ENCODE data around the gene LRRC38. TPM values are rescaled to one million over a fixed set of nuclear protein-coding genes. Genes with fewer than 3 reads are reported as not detected.

Gene LRRC38
- total and polyA plus RNA-seq, 7 experiments from 2014 or later, result not detected

GRCh38 chr1:13549021-13549420 lies 35.2 kb upstream of the LRRC38 start:
- POLR2A ChIA-PET, result no interaction called here
- Histone ChIP-seq H3K36me3 (ENCODE audit: control insufficient read depth in 2 of 3, insufficient read depth in 3 of 3, low read length in 3 of 3) (no peaks in the 10 kb centered on the region), H3K27me3 (ENCODE audit: control insufficient read depth in 2 of 2, insufficient read depth in 2 of 2, low read length in 2 of 2) (no peaks in the 10 kb centered on the region), H3K4me1 (ENCODE audit: control insufficient read depth in 2 of 2, insufficient read depth in 2 of 2, low read length in 2 of 2) (no peaks in the 10 kb centered on the region), H3K27ac (ENCODE audit: low read depth, low read length) (no peak overlapping the region), H3K4me3 (ENCODE audit: low read length) (no peak overlapping the region), H3K9me3 (ENCODE audit: control insufficient read depth in 2 of 3, low read length in 3 of 3) (no peaks in the 10 kb centered on the region)
- intact Hi-C loops (cut with micrococcal nuclease), result no loop called here
- Mint-ChIP-seq H3K4me1 (no peaks in the 10 kb centered on the region), H3K36me3 (no peaks in the 10 kb centered on the region), H3K27ac (no peak overlapping the region), H3K27me3 (peaks cover 0 to 20% (median 12%) of the 10 kb centered on the region in 5 donors), H3K4me3 (no peak overlapping the region), H3K9me3 (no peaks in the 10 kb centered on the region)
- ATAC-seq (no peak), DNase-seq (no peak)
- CTCF ChIA-PET, result no interaction called here

GRCh38 chr1:13548281-13548680 lies 34.5 kb upstream of the LRRC38 start:
- H3K4me3 Mint-ChIP-seq, result no peak overlapping the region
- DNase-seq, result no peak
- ATAC-seq, result no peak
- no peaks in the 10 kb centered on the region for H3K36me3 ChIP-seq (ENCODE audit: control insufficient read depth in 2 of 3, insufficient read depth in 3 of 3, low read length in 3 of 3)
- H3K27me3 Mint-ChIP-seq, result peaks cover 0 to 20% (median 11%) of the 10 kb centered on the region in 5 donors
- no peaks in the 10 kb centered on the region for H3K36me3 Mint-ChIP-seq
- no peaks in the 10 kb centered on the region for H3K4me1 ChIP-seq (ENCODE audit: control insufficient read depth in 2 of 2, insufficient read depth in 2 of 2, low read length in 2 of 2)
- no peak overlapping the region for H3K4me3 ChIP-seq (ENCODE audit: low read length)
- H3K27ac Mint-ChIP-seq, result no peak overlapping the region
- ChIA-PET CTCF (no interaction called here), POLR2A (no interaction called here)
- H3K9me3 Mint-ChIP-seq, result no peaks in the 10 kb centered on the region
- intact Hi-C loops (cut with micrococcal nuclease), result no loop called here
- H3K4me1 Mint-ChIP-seq, result no peaks in the 10 kb centered on the region
- no peaks in the 10 kb centered on the region for H3K27me3 ChIP-seq (ENCODE audit: control insufficient read depth in 2 of 2, insufficient read depth in 2 of 2, low read length in 2 of 2)
- H3K27ac ChIP-seq (ENCODE audit: low read depth, low read length), result no peak overlapping the region
- H3K9me3 ChIP-seq (ENCODE audit: control insufficient read depth in 2 of 3, low read length in 3 of 3), result no peaks in the 10 kb centered on the region

GRCh38 chr1:13546791-13547190 lies 33.0 kb upstream of the LRRC38 start:
- ATAC-seq (no peak), DNase-seq (no peak)
- H3K4me1 Mint-ChIP-seq, result no peaks in the 10 kb centered on the region
- Histone ChIP-seq H3K4me3 (ENCODE audit: low read length) (no peak overlapping the region), H3K4me1 (ENCODE audit: control insufficient read depth in 2 of 2, insufficient read depth in 2 of 2, low read length in 2 of 2) (no peaks in the 10 kb centered on the region), H3K27me3 (ENCODE audit: control insufficient read depth in 2 of 2, insufficient read depth in 2 of 2, low read length in 2 of 2) (no peaks in the 10 kb centered on the region), H3K9me3 (ENCODE audit: control insufficient read depth in 2 of 3, low read length in 3 of 3) (no peaks in the 10 kb centered on the region), H3K27ac (ENCODE audit: low read depth, low read length) (no peak overlapping the region), H3K36me3 (ENCODE audit: control insufficient read depth in 2 of 3, insufficient read depth in 3 of 3, low read length in 3 of 3) (no peaks in the 10 kb centered on the region)
- no peak overlapping the region for H3K4me3 Mint-ChIP-seq
- H3K9me3 Mint-ChIP-seq, result no peaks in the 10 kb centered on the region
- ChIA-PET POLR2A (no interaction called here), CTCF (no interaction called here)
- peaks cover 0 to 20% (median 11%) of the 10 kb centered on the region in 5 donors for H3K27me3 Mint-ChIP-seq
- no peaks in the 10 kb centered on the region for H3K36me3 Mint-ChIP-seq
- intact Hi-C loops (cut with micrococcal nuclease), result no loop called here
- H3K27ac Mint-ChIP-seq, result no peak overlapping the region

DNA sequence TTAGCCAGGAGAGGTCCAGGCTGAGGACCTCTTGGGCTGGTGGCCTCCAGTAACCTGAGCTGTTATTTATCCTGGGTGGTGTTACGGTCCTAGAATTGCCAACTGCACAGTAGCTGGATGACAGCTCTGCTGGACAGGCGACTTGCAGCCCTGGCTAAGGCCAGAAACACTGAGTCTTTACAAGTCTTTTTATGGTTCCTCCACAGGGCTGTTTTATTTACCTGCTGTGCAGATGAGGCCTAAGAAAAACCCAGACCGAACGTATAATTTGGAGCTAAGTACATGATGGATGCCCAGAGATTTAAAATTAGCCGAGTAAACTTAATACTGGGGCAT lies 30.4 kb upstream of the LRRC38 start:
- H3K9me3 ChIP-seq (ENCODE audit: control insufficient read depth in 2 of 3, low read length in 3 of 3), result no peaks in the 10 kb centered on the region
- no peak overlapping the region for H3K27ac ChIP-seq (ENCODE audit: low read depth, low read length)
- Mint-ChIP-seq H3K4me3 (no peak overlapping the region), H3K36me3 (no peaks in the 10 kb centered on the region), H3K27ac (no peak overlapping the region), H3K27me3 (peaks cover 0 to 27% (median 14%) of the 10 kb centered on the region in 5 donors), H3K4me1 (no peaks in the 10 kb centered on the region), H3K9me3 (no peaks in the 10 kb centered on the region)
- no peaks in the 10 kb centered on the region for H3K27me3 ChIP-seq (ENCODE audit: control insufficient read depth in 2 of 2, insufficient read depth in 2 of 2, low read length in 2 of 2)
- no peaks in the 10 kb centered on the region for H3K4me1 ChIP-seq (ENCODE audit: control insufficient read depth in 2 of 2, insufficient read depth in 2 of 2, low read length in 2 of 2)
- intact Hi-C loops (cut with micrococcal nuclease), result no loop called here
- no peak for ATAC-seq
- no peak overlapping the region for H3K4me3 ChIP-seq (ENCODE audit: low read length)
- DNase-seq, result no peak
- POLR2A ChIA-PET, result no interaction called here
- no peaks in the 10 kb centered on the region for H3K36me3 ChIP-seq (ENCODE audit: control insufficient read depth in 2 of 3, insufficient read depth in 3 of 3, low read length in 3 of 3)
- CTCF ChIA-PET, result no interaction called here

DNA sequence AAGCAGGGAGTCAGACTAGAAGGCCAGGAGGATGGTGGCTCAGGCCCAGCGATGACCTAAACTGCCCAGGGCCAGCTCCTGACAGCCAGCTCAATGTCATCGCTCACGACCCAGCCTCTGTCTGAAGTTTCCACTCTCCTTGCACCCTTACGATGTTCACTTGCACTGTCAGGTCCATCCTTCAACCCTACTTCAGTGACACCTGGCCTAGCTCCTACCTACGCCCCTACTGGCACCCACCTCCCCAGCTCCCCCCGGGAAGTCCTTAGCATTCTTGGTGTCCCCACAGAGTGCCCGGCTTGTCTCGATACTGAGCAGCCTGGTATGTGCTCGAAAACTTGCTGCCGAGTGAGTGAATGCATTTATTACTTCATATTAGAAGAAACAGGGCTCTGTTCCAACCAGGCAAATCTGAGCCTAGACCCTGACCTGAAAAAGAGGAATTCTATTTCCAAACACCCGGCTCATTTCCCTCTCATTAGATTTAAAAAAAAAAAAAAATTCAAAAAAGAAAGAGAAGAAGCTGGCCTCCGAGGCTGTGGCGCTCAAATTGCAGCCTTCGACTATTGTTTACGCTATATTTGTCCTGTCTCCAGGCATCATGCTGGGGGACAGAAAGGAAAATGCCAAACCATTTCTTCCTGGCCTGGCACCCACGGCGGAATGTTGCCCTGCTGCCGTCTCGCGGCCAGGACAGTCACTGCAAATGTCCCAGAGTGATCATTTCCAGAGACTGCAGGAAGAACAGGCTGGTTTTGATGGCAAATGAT lies 29.8 kb upstream of the LRRC38 start:
- DNase-seq, result no peak
- peak overlapping the region in 1 of 9 donors; percentile 41 for H3K27ac Mint-ChIP-seq
- H3K4me1 Mint-ChIP-seq, result no peaks in the 10 kb centered on the region
- Histone ChIP-seq H3K27ac (ENCODE audit: low read depth, low read length) (no peak overlapping the region), H3K36me3 (ENCODE audit: control insufficient read depth in 2 of 3, insufficient read depth in 3 of 3, low read length in 3 of 3) (no peaks in the 10 kb centered on the region), H3K4me1 (ENCODE audit: control insufficient read depth in 2 of 2, insufficient read depth in 2 of 2, low read length in 2 of 2) (no peaks in the 10 kb centered on the region), H3K27me3 (ENCODE audit: control insufficient read depth in 2 of 2, insufficient read depth in 2 of 2, low read length in 2 of 2) (no peaks in the 10 kb centered on the region), H3K9me3 (ENCODE audit: control insufficient read depth in 2 of 3, low read length in 3 of 3) (no peaks in the 10 kb centered on the region), H3K4me3 (ENCODE audit: low read length) (no peak overlapping the region)
- H3K27me3 Mint-ChIP-seq, result peaks cover 0 to 24% (median 11%) of the 10 kb centered on the region in 5 donors
- ATAC-seq, result no peak
- intact Hi-C loops (cut with micrococcal nuclease), result no loop called here
- no peaks in the 10 kb centered on the region for H3K36me3 Mint-ChIP-seq
- no peak overlapping the region for H3K4me3 Mint-ChIP-seq
- CTCF ChIA-PET, result no interaction called here
- POLR2A ChIA-PET, result no interaction called here
- no peaks in the 10 kb centered on the region for H3K9me3 Mint-ChIP-seq

DNA sequence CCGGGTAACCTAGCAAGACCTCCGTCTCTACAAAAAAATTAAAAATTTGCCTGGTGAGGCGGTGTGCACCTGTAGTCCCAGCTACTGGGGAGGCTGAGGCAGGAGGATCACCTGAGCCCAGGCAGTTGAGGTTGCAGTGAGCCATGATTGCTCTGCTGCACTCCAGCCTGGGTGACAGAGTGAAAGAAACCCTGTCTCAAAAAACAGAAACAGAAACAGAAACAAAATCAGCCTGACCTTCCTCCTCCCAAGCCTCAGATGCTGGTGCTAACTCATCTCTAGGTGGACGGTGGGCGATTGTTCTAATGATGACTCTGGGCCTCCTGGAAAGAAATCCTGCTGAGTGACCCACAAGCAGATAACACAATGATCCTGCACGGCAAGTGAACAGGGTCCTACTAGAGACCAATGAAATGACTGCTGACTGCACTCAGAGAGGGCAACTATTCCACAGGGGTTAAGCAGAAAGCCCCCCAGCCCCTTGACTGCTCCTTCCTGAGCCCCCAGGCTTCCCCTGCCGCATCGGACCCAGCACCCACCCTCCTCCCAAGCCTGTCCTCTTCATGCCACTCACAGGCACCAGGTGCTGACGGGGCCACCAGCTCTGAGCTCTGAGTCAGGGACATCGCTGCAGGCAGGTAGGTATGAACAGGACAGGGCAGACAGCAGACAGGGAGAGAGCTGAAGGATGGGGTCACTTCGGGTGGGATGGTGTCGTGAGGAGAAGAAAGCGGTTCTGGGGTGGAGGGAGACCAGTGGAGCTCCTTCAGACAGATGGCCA lies 27.8 kb upstream of the LRRC38 start:
- Mint-ChIP-seq H3K36me3 (no peaks in the 10 kb centered on the region), H3K4me3 (no peak overlapping the region), H3K27ac (no peak overlapping the region), H3K4me1 (no peaks in the 10 kb centered on the region), H3K27me3 (peaks cover 0 to 20% (median 6%) of the 10 kb centered on the region in 5 donors), H3K9me3 (no peaks in the 10 kb centered on the region)
- DNase-seq (no peak), ATAC-seq (no peak)
- no peaks in the 10 kb centered on the region for H3K4me1 ChIP-seq (ENCODE audit: control insufficient read depth in 2 of 2, insufficient read depth in 2 of 2, low read length in 2 of 2)
- no peaks in the 10 kb centered on the region for H3K27me3 ChIP-seq (ENCODE audit: control insufficient read depth in 2 of 2, insufficient read depth in 2 of 2, low read length in 2 of 2)
- no peak overlapping the region for H3K4me3 ChIP-seq (ENCODE audit: low read length)
- ChIA-PET CTCF (no interaction called here), POLR2A (no interaction called here)
- H3K9me3 ChIP-seq (ENCODE audit: control insufficient read depth in 2 of 3, low read length in 3 of 3), result no peaks in the 10 kb centered on the region
- H3K27ac ChIP-seq (ENCODE audit: low read depth, low read length), result no peak overlapping the region
- no peaks in the 10 kb centered on the region for H3K36me3 ChIP-seq (ENCODE audit: control insufficient read depth in 2 of 3, insufficient read depth in 3 of 3, low read length in 3 of 3)
- intact Hi-C loops (cut with micrococcal nuclease), result no loop called here

GRCh38 chr1:13540866-13541265 lies 27.1 kb upstream of the LRRC38 start:
- no peaks in the 10 kb centered on the region for H3K36me3 Mint-ChIP-seq
- peaks cover 0 to 16% (median 4%) of the 10 kb centered on the region in 5 donors for H3K27me3 Mint-ChIP-seq
- no peaks in the 10 kb centered on the region for H3K9me3 Mint-ChIP-seq
- Histone ChIP-seq H3K36me3 (ENCODE audit: control insufficient read depth in 2 of 3, insufficient read depth in 3 of 3, low read length in 3 of 3) (no peaks in the 10 kb centered on the region), H3K4me3 (ENCODE audit: low read length) (no peak overlapping the region), H3K9me3 (ENCODE audit: control insufficient read depth in 2 of 3, low read length in 3 of 3) (no peaks in the 10 kb centered on the region), H3K27me3 (ENCODE audit: control insufficient read depth in 2 of 2, insufficient read depth in 2 of 2, low read length in 2 of 2) (no peaks in the 10 kb centered on the region), H3K4me1 (ENCODE audit: control insufficient read depth in 2 of 2, insufficient read depth in 2 of 2, low read length in 2 of 2) (no peaks in the 10 kb centered on the region), H3K27ac (ENCODE audit: low read depth, low read length) (no peak overlapping the region)
- DNase-seq (no peak), ATAC-seq (no peak)
- H3K4me1 Mint-ChIP-seq, result peaks cover 0 to 1% (median 0%) of the 10 kb centered on the region in 7 donors
- H3K4me3 Mint-ChIP-seq, result no peak overlapping the region
- POLR2A ChIA-PET, result no interaction called here
- no peak overlapping the region for H3K27ac Mint-ChIP-seq
- CTCF ChIA-PET, result no interaction called here
- intact Hi-C loops (cut with micrococcal nuclease), result no loop called here

Data from naive thymus-derived CD4-positive, alpha-beta T cell (primary cell).